SK-N-SH (cell line): ENCODE data around the gene GCC1. TPM values are rescaled to one million over a fixed set of nuclear protein-coding genes. Genes with fewer than 3 reads are reported as not detected.

Experiments
- CTCF ChIA-PET: fragments of 300-600, 350-600 bp; formaldehyde crosslinking; extraction: SDS; loops from one replicate; lab custom pipeline; 2021; lab: Yijun Ruan, JAX
- POLR2A ChIA-PET: fragments of 350-600 bp; sonication (Branson Sonifier 250); formaldehyde crosslinking; extraction: SDS; loops from one replicate; lab custom pipeline; 2020; ENCODE audit warnings: antibody characterized with exemption, inconsistent platforms; lab: Yijun Ruan, JAX
- DNase-seq: peaks from one replicate; pipeline ENCODE4 v3.0.0; 2012
- H2AFZ ChIP-seq: fragments of 200-600 bp; sonication (generic); 2 replicates; pipeline ENCODE4 v1.8.1; 2016; ENCODE audit warnings: antibody characterized with exemption, mild to moderate bottlenecking, low read depth
- H3F3A ChIP-seq: fragments of 200-600 bp; sonication (generic); replicated peaks from 2 replicates; pipeline ENCODE3; 2016; ENCODE audit warnings: antibody characterized with exemption, mild to moderate bottlenecking; ENCODE audit not compliant: insufficient read depth
- H3K27ac ChIP-seq, 2 experiments: fragments of 200-500 bp in 1 of 2; fragments of 200-600 bp in 1 of 2; sonication (Bioruptor generic) in 1 of 2; sonication (generic), shearing (Covaris generic) in 1 of 2; 2 replicates each; pipeline versions ENCODE4 v1.5.1 to v1.6.1; 2014 to 2016; ENCODE audit warnings: low read depth in 2 of 2, inconsistent platforms in 1 of 2, low read length in 1 of 2, mild to moderate bottlenecking in 1 of 2, mixed read lengths in 1 of 2
- H3K27me3 ChIP-seq: fragments of 200-600 bp; sonication (generic), shearing (Covaris generic); 2 replicates; pipeline ENCODE4 v1.6.1; 2016; ENCODE audit warnings: mixed run types; ENCODE audit not compliant: insufficient read depth
- H3K36me3 ChIP-seq, 2 experiments: fragments of 200-500 bp in 1 of 2; fragments of 200-600 bp in 1 of 2; sonication (Bioruptor generic) in 1 of 2; sonication (generic) in 1 of 2; replicated peaks in 1 of 2; 2 replicates each; pipeline versions ENCODE3 to v1.5.1; 2014 to 2016; ENCODE audit warnings: low read length in 1 of 2, mild to moderate bottlenecking in 1 of 2; ENCODE audit not compliant: insufficient read depth in 2 of 2, control insufficient read depth in 1 of 2
- H3K4me1 ChIP-seq, 2 experiments: fragments of 200-500 bp in 1 of 2; fragments of 200-600 bp in 1 of 2; sonication (Bioruptor generic) in 1 of 2; sonication (generic), shearing (Covaris generic) in 1 of 2; 2 replicates each; pipeline versions ENCODE4 v1.5.1 to v1.6.1; 2014 to 2016; ENCODE audit warnings: low read depth in 1 of 2, low read length in 1 of 2, mixed run types in 1 of 2; ENCODE audit not compliant: insufficient read depth in 2 of 2, control insufficient read depth in 1 of 2
- H3K4me2 ChIP-seq: fragments of 200-600 bp; sonication (generic), shearing (Covaris generic); 2 replicates; pipeline ENCODE4 v1.6.1; 2017; ENCODE audit warnings: mixed run types
- H3K4me3 ChIP-seq, 2 experiments: fragments of 200-500 bp in 1 of 2; fragments of 200-600 bp in 1 of 2; sonication (Bioruptor generic) in 1 of 2; sonication (generic), shearing (Covaris generic) in 1 of 2; 2 replicates each; pipeline versions ENCODE4 v1.5.1 to v1.8.1; 2014 to 2016; ENCODE audit warnings: low read depth in 2 of 2, inconsistent platforms in 1 of 2, low read length in 1 of 2, mild to moderate bottlenecking in 1 of 2, mixed read lengths in 1 of 2, moderate library complexity in 1 of 2
- H3K79me2 ChIP-seq: fragments of 200-600 bp; sonication (generic); 2 replicates; pipeline ENCODE4 v1.8.1; 2017; ENCODE audit warnings: mild to moderate bottlenecking; ENCODE audit not compliant: insufficient read depth
- H3K9ac ChIP-seq: fragments of 200-600 bp; sonication (generic); 2 replicates; pipeline ENCODE4 v1.6.1; 2017; ENCODE audit warnings: mixed run types
- H3K9me2 ChIP-seq: fragments of 200-600 bp; sonication (generic); 2 replicates; pipeline ENCODE4 v1.6.1; 2017; ENCODE audit warnings: mixed run types
- H3K9me3 ChIP-seq: fragments of 200-600 bp; sonication (generic); 2 replicates; pipeline ENCODE4 v1.6.1; 2017; ENCODE audit warnings: mixed run types, mild to moderate bottlenecking, moderate library complexity
- H4K20me1 ChIP-seq: fragments of 200-600 bp; sonication (generic); 2 replicates; pipeline ENCODE4 v1.6.1; 2017; ENCODE audit warnings: mild to moderate bottlenecking, mixed run types; ENCODE audit not compliant: insufficient read depth
- CTCF ChIP-seq: fragments of 200-600 bp; sonication (generic); IDR thresholded peaks from 2 replicates; pipeline ENCODE4 v1.6.1; 2017; ENCODE audit warnings: antibody characterized with exemption, mild to moderate bottlenecking, moderate library complexity
- FOSL2 ChIP-seq: IDR thresholded peaks from 2 replicates; pipeline ENCODE4 v1.4.0; 2012; ENCODE audit warnings: low read depth, mild to moderate bottlenecking, moderate library complexity, borderline replicate concordance
- GATA2 ChIP-seq: sonication (generic); formaldehyde crosslinking; IDR thresholded peaks from 2 replicates; pipeline ENCODE4 v1.5.0; 2020; ENCODE audit warnings: mild to moderate bottlenecking, missing genetic modification reagents
- IRF3 ChIP-seq: fragments of 150-350 bp; IDR thresholded peaks from 2 replicates; pipeline ENCODE4 v1.6.1; 2016; ENCODE audit warnings: mild to moderate bottlenecking, low read depth, low read length
- RAD21 ChIP-seq: IDR thresholded peaks from 2 replicates; pipeline ENCODE4 v1.6.1; 2012; ENCODE audit warnings: mild to moderate bottlenecking, low read length
- REST ChIP-seq: IDR thresholded peaks from 2 replicates; pipeline ENCODE4 v1.6.1; 2012; ENCODE audit warnings: mild to moderate bottlenecking, low read depth, low read length, moderate library complexity
- RFX5 ChIP-seq: IDR thresholded peaks from 2 replicates; pipeline ENCODE4 v1.6.1; 2012; ENCODE audit warnings: mild to moderate bottlenecking, improper control_type of control experiment, low read length
- RXRA ChIP-seq: IDR thresholded peaks from 2 replicates; pipeline ENCODE4 v1.4.0; 2012; ENCODE audit warnings: low read depth, mild to moderate bottlenecking, borderline replicate concordance
- SMC3 ChIP-seq: IDR thresholded peaks from 2 replicates; pipeline ENCODE4 v1.6.1; 2012; ENCODE audit warnings: low read depth, low read length, improper control_type of control experiment
- WGBS: methylation state at CpG from one replicate; pipeline ENCODE4 v1.1.6; 2017; ENCODE audit warnings: low lambda C conversion rate; 5-methylcytosine and 5-hydroxymethylcytosine counted together
- polyA plus RNA-seq, 3 experiments: library from polyadenylated mRNA; depleted of rRNA; stranded (reverse); fragments of >200 nt; gene quantifications; 2 replicates each; pipeline ENCODE4 v1.2.3, GENCODE V29; 2012

The GCC1 gene
- polyA plus RNA-seq, 1 of the 3 experiments (the other 2 are of a cell fraction) = 8.4 TPM

GRCh38 chr7:127600885-127601284 is 15.5 kb upstream of the GCC1 start (continued):
- TF ChIP-seq GATA2 (CRISPR knock-in tag) = no peak

- POLR2A ChIA-PET = interaction anchor here (1.0 kb wide), 1 partner anchor 9 kb away, joined by 3 read pairs; no protein-coding TSS in a partner anchor
- H3K79me2 ChIP-seq = no peaks in the 10 kb centered on the region
- H2AFZ ChIP-seq = no peak overlapping the region
- no peak overlapping the region for H3K9ac ChIP-seq
- no peak overlapping the region for H3K4me2 ChIP-seq
- no peaks in the 10 kb centered on the region for H4K20me1 ChIP-seq
- no peaks in the 10 kb centered on the region for H3K4me1 ChIP-seq
- H3K27ac ChIP-seq = no peak overlapping the region
- no peaks in the 10 kb centered on the region for H3F3A ChIP-seq
- H3K9me3 ChIP-seq = no peaks in the 10 kb centered on the region
- no peak for DNase-seq
- TF ChIP-seq FOSL2 (no peak), RAD21 (peak; percentile 23; the same call in 1 of the 2 replicates), CTCF (peak; percentile 42), RFX5 (no peak), SMC3 (0 out of 2 replicates have a peak, but pooled peaks have one; percentile 21)
- TF ChIP-seq, all 33 proteins: peak for 3
- Histone ChIP-seq H3K9me2 (no peaks in the 10 kb centered on the region), H3K36me3 (no peaks in the 10 kb centered on the region), H3K4me3 (no peak overlapping the region), H3K27me3 (no peaks in the 10 kb centered on the region)
- 62% methylated on average over 6 of the region's 6 CpGs for WGBS
- CTCF ChIA-PET = interaction anchor here (1.0 to 3.3 kb wide), 5 partner anchors 8 to 611 kb away, joined by 3 to 10 read pairs (median 3); partner anchors contain the start of gene ARF5
Observed at GRCh38 chr7:127598318-127598717, 12.9 kb upstream of the GCC1 start.

GRCh38 chr7:127595737-127596136 is 10.3 kb upstream of the GCC1 start:
- CTCF ChIA-PET = no interaction called here
- Histone ChIP-seq H3K36me3 (peaks cover 10 to 11% of the 10 kb centered on the region in 2 experiments), H3K9me2 (no peaks in the 10 kb centered on the region), H3K79me2 (no peaks in the 10 kb centered on the region), H3K4me2 (no peak overlapping the region), H3K27me3 (no peaks in the 10 kb centered on the region), H3K9me3 (no peaks in the 10 kb centered on the region), H3K4me3 (no peak overlapping the region), H4K20me1 (no peaks in the 10 kb centered on the region), H3K27ac (no peak overlapping the region), H3F3A (no peaks in the 10 kb centered on the region), H3K4me1 (no peaks in the 10 kb centered on the region), H3K9ac (no peak overlapping the region), H2AFZ (no peak overlapping the region)
- WGBS = 87% methylated on average over 5 of the region's 5 CpGs
- TF ChIP-seq REST (no peak), IRF3 (no peak), RXRA (no peak), SMC3 (no peak), CTCF (no peak), FOSL2 (no peak)
- DNase-seq = no peak
- POLR2A ChIA-PET = no interaction called here
